ENCODE data around the gene SCT. TPM values are rescaled to one million over a fixed set of nuclear protein-coding genes. Genes with fewer than 3 reads are reported as not detected.

SCT gene
- total RNA-seq, 1 donor from 2014 or later = not detected

DNA sequence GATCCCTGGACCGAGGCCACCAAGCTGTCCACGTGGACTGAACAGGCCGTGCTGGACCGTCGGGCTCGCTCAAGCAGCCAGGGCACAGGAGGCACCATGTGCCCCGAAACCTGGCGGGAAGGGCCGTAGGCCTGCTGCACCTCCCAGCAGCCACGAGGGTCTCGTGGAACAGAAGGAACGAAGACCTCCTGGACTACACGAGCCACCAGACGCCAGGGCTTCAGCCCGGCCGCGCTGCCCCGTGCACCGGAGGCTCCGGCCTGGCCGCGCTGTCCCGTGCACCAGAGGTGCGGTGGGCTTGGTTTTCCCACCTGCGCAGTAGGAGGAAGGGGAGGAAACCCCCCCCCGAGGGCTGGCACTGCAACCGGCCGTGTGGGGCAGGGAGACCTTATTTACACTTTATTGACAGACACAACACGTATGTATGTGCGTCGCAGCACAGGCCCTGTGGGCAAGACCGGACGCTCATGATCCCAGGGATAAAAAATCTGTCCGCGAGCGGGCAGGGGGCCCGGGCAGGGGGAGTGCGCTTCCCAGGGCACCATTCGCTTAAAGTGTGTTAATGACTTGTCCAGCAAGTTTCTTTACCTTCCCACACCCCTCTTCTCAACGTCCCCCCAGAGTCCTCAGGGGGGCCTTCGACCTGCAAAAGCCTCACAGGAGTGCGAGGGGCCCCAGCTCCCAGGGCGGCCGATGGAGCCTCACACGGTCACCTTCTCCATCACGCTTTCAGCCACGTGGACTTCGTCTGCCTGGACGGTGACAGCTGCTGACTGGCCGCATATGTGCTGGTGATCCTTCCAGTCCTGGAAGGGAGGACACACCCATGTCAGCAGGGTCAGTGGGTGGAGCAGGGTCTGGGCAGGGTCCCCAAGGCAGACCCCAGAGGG is 17.1 kb upstream of the SCT start:
- peaks cover 0 to 13% of the 10 kb centered on the region in 2 donors for H3K36me3 ChIP-seq
- no peak for TF ChIP-seq POLR2A (IDR thresholded peaks at IDR 0.05)
- TF ChIP-seq, protein P1, sequence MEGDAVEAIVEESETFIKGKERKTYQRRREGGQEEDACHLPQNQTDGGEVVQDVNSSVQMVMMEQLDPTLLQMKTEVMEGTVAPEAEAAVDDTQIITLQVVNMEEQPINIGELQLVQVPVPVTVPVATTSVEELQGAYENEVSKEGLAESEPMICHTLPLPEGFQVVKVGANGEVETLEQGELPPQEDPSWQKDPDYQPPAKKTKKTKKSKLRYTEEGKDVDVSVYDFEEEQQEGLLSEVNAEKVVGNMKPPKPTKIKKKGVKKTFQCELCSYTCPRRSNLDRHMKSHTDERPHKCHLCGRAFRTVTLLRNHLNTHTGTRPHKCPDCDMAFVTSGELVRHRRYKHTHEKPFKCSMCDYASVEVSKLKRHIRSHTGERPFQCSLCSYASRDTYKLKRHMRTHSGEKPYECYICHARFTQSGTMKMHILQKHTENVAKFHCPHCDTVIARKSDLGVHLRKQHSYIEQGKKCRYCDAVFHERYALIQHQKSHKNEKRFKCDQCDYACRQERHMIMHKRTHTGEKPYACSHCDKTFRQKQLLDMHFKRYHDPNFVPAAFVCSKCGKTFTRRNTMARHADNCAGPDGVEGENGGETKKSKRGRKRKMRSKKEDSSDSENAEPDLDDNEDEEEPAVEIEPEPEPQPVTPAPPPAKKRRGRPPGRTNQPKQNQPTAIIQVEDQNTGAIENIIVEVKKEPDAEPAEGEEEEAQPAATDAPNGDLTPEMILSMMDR (IDR thresholded peaks at IDR 0.05) = no peak
- TF ChIP-seq POLR2AphosphoS5 (IDR thresholded peaks at IDR 0.05; ENCODE audit: insufficient read depth in 1 of 2, low read depth in 1 of 2) = no peak
- H3K4me1 ChIP-seq = no peaks in the 10 kb centered on the region
- no peaks in the 10 kb centered on the region for H3K9me3 ChIP-seq
- intact Hi-C loops (cut with DNase I) = no loop called here
- no peak overlapping the region for H3K4me3 ChIP-seq
- DNase-seq (ENCODE audit: extremely low spot score in 2 of 2) = no peak
- H3K27me3 ChIP-seq = no peaks in the 10 kb centered on the region
- H3K27ac ChIP-seq = no peak overlapping the region

DNA sequence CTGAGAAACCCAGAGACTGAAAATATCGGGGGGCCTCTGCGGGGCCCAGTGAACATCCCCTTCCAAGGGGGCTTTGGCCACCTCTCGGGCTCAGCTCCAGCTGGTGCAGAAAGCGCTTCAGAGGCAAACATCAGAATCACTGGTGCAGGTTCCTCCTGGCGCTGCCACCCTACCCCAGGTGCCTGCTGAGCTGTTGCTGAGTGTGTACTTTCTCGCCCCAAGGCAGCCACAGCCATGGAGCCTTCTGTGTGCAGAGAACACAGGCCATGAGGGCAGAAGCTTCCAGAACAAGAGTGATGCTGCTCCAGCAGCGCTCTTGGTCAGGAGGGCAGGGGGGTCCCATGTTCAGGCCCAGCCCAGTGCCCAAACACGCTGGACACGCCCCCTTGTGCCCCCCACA is 16.4 kb upstream of the SCT start:
- Histone ChIP-seq H3K36me3 (peaks cover 0 to 13% of the 10 kb centered on the region in 2 donors), H3K9me3 (no peaks in the 10 kb centered on the region), H3K4me1 (no peaks in the 10 kb centered on the region), H3K4me3 (no peak overlapping the region), H3K27me3 (no peaks in the 10 kb centered on the region), H3K27ac (no peak overlapping the region)
- TF ChIP-seq POLR2AphosphoS5 (IDR thresholded peaks at IDR 0.05; ENCODE audit: insufficient read depth in 1 of 2, low read depth in 1 of 2) (peak in 1 of 2 donors; percentile 5), POLR2A (IDR thresholded peaks at IDR 0.05) (no peak)
- TF ChIP-seq, protein P1 (IDR thresholded peaks at IDR 0.05) = no peak
- DNase-seq (ENCODE audit: extremely low spot score in 2 of 2) = no peak
- intact Hi-C loops (cut with DNase I) = no loop called here

DNA sequence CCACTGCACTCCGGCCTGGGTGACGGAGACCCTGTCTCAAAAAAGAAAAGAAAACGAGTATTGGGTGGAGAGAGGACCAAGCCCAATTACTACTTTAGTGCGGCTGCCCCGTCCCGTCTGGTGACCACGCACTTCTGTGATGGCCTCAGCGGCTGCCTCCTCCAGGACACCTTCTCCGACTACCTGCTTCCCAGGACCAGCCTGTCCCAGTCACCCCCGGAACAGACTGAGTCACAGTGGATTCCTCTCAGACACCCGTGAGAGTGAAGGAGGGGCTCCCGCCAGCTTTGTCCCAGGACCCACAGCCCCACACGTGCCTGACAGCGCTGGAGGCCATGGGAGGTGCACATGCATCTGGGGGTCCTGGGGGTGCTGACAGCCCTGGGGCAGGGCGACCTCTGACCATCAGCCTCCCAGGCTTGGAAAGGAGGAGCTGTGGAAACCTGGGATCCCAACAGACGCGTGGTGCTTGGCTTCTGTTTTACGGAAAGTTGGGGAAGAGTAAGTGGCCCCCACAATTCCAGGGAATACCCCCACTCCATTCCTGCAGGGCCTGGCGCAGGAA is 14.9 kb upstream of the SCT start:
- Histone ChIP-seq H3K9me3 (no peaks in the 10 kb centered on the region), H3K27ac (no peak overlapping the region), H3K27me3 (no peaks in the 10 kb centered on the region), H3K4me1 (peaks cover 9% of the 10 kb centered on the region), H3K36me3 (peaks cover 0 to 13% of the 10 kb centered on the region in 2 donors), H3K4me3 (no peak overlapping the region)
- DNase-seq (ENCODE audit: extremely low spot score in 2 of 2) = no peak
- intact Hi-C loops (cut with DNase I) = loop anchor here (1.0 kb wide), 1 partner anchor 41 kb away; no protein-coding TSS in a partner anchor
- no peak for TF ChIP-seq POLR2AphosphoS5 (IDR thresholded peaks at IDR 0.05; ENCODE audit: insufficient read depth in 1 of 2, low read depth in 1 of 2)
- TF ChIP-seq POLR2A (IDR thresholded peaks at IDR 0.05) = no peak
- TF ChIP-seq, protein P1 (IDR thresholded peaks at IDR 0.05) = no peak

DNA sequence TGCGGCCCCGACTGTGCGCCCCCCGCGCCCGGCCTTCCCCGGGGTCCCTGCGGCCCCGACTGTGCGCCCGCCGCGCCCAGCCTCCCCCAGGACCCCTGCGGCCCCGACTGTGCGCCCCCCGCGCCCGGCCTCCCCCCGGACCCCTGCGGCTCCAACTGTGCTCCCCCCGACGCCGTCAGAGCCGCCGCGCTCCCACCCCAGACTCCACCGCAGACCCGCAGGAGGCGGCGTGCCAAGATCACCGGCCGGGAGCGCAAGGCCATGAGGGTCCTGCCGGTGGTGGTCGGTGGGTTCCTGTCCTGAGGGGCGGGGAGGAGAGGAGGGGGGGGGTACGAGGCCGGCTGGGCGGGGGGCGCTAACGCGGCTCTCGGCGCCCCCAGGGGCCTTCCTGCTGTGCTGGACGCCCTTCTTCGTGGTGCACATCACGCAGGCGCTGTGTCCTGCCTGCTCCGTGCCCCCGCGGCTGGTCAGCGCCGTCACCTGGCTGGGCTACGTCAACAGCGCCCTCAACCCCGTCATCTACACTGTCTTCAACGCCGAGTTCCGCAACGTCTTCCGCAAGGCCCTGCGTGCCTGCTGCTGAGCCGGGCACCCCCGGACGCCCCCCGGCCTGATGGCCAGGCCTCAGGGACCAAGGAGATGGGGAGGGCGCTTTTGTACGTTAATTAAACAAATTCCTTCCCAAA is 13.2 kb upstream of the SCT start:
- no peak for DNase-seq (ENCODE audit: extremely low spot score in 2 of 2)
- Histone ChIP-seq H3K27me3 (no peaks in the 10 kb centered on the region), H3K27ac (no peak overlapping the region), H3K4me3 (peak overlapping the region in 1 of 2 donors; percentile 21), H3K36me3 (peaks cover 0 to 13% of the 10 kb centered on the region in 2 donors), H3K9me3 (no peaks in the 10 kb centered on the region), H3K4me1 (peaks cover 17% of the 10 kb centered on the region)
- TF ChIP-seq POLR2AphosphoS5 (IDR thresholded peaks at IDR 0.05; ENCODE audit: insufficient read depth in 1 of 2, low read depth in 1 of 2) = no peak
- TF ChIP-seq, protein P1 (IDR thresholded peaks at IDR 0.05) = no peak
- TF ChIP-seq POLR2A (IDR thresholded peaks at IDR 0.05) = no peak
- intact Hi-C loops (cut with DNase I) = no loop called here
